Brain pericyte (primary cell): Measurements from ENCODE around the gene ALG13.
"Not testable (repeated sequence)": the region's sequence is repeated elsewhere in the genome, so short reads cannot be mapped to it uniquely, and the experiment has no call there.

ENCODE experiments used
- DNase-seq: peaks from one replicate; pipeline ENCODE4 v3.0.0-alpha.2; 2012; ENCODE audit warnings: low read depth, low spot score

The ALG13 gene

DNA sequence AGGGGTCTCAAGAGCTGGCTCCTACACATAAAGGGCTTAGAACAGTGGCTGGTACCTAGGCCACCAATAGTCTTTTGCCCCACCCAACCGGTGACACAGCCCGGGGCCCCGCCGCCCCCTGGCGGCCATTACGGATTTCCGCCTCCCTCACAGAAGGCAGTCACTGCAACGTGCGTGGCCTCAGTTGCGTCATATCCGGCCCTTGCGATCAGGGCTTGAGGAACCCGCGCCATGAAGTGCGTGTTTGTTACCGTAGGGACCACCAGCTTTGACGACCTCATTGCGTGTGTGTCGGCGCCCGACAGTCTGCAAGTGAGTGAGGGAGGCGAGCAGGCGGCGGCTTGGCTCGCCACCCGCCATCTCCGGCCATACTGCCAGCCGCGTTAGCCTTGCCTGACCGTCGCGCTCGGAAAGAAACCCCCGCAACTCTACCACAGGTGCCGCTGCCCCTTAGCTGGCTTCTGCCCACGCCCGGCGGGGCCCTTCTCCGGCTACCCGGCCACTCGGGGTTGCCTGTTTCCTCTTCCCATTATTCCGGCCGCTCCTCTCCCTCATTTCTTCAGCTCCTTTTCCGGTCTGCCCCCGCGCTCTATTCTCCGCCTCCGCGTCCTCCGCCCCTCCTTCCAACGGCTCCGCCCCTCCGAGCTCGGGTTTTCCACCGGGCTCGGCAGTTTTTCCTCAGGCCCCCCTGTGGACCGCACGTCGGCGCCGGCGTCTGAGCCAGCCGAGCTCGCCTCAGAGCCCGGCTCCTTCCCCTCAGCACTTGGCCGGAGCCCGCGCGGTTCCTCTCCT is at the start of gene ALG13:
TSS of gene ALG13 (plus strand) at position 183 of the 792 bp plus-strand sequence. CDS start at position 232, 49 bp downstream.
- peak; percentile 70 for DNase-seq

- DNase-seq: no peak
Measured at GRCh38 chrX:111634823-111635729, 45.9 kb upstream of the ALG13 start.

DNA sequence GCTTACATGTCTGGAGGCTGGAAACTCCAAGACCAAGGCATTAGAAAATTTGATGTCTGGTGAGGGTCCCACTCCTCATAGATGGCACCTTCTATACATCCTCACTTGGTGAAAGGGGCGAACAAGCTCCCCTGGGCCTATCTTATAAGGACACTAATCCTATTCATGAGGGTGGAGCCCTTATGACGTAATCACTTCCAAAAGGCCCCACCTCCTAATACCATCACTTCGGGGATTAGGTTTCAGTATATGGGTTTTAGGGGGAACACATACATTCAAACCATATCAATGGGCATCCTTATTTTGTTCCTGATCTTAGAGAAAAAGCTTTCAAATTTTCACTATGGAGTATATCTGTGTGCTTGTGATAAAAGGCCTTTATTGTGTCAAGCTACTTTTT is 39.0 kb upstream of the ALG13 start:
- DNase-seq: no peak

GRCh38 chrX:111645165-111645564 is 35.8 kb upstream of the ALG13 start:
- DNase-seq: not testable (repeated sequence)

DNA sequence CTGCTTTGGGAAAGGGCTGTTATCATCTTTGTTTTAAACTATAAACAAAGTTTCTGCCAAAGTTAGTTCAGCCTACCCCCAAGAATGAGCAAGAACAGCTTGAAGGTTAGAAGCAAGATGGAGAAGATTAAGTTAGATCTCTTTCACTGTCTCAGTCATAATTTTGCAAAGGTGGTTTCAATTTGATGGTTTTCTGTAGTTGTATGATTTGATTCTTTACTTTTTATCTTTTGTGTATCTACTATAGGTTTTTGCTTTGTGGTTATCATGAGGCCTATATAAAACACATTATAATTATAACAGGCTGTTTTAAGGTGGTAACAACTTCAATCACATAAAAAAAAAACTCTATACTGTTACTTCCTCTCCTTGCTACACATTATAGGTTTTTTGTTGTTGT is 35.4 kb upstream of the ALG13 start:
- DNase-seq: no peak

GRCh38 chrX:111646515-111646914 is 34.5 kb upstream of the ALG13 start:
- no peak for DNase-seq

- no peak for DNase-seq
Measured at GRCh38 chrX:111648802-111649201, 32.2 kb upstream of the ALG13 start.

DNA sequence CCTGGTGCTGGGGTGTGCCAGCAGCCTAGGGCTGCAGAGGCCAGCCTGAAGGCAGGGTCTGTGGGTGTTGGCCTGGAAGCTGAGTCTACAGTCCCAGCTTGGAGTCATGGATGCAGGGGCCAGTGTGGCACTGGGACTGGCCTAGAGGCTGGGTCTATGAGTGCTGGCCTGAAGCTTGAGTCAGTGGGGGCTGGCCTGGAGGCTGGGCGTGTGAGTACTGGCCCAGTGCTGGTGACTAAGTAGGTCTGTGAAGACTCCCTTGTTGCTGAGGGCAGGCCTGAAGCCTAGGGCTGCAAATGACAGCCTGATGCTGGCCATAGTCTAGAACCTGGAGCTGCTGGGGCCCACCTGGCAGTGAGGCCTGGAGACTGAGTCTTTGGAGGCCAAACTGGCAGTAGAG is 31.3 kb upstream of the ALG13 start:
- no peak for DNase-seq

DNA sequence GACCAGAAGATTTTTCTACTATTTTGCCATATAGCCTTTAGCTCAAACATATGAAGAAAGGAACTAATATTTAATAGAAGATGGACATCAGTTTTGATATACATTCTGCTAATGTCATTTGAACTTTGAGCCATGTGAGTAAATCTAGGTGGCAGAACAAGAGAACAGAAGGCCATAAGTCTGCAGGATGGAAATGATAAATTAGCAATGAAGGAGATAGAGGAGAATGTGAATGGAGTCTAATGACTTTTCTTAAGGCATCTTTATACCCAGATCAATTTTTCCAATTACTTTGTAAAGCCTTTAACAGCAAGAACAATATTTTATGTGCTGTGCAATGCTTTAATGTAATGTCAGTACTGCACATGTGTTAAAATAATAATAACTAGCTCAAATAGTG is 30.1 kb upstream of the ALG13 start:
- no peak for DNase-seq

- no peak for DNase-seq
Measured at GRCh38 chrX:111652719-111653118, 28.3 kb upstream of the ALG13 start.

DNA sequence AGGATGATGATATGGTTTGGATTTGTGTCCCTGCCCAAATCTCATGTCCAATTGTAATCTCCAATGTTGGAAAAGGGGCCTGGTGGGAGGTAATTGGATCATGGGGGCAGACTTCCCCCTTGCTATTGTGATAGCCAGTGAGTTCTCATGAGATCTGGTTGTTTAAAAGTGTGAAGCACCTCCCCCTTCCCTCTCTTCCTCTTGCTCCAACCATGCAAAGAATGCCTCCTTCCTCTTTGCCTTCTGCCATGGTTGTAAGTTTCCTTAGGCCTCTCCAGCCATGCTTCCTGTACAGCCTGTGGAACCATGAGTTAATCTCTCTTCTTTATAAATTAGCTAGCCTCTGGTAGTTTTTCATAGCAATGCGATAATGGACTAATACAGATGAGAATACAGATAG is 19.7 kb upstream of the ALG13 start:
- no peak for DNase-seq

GRCh38 chrX:111662292-111662691 is 18.7 kb upstream of the ALG13 start:
- no peak for DNase-seq

DNA sequence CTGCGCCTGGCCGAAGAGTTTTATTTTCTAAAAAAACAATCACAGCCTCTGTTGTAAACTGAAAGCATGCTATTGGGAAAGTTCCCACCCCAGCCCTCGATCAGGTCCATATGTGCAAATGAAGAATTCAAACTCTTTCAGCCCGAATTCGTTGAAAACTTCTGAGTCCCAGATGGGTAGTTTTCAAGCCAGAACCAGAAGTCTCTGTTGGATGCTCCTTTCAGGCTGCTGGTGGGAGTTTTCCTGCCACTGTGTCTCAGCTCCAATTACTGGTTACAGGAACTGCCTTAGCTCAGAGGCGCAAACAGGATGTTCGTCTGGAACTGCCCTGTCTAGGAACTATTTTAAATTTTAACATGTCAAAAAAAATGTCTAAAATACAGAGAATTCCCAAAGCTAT is 9.3 kb upstream of the ALG13 start:
- DNase-seq: no peak

- no peak for DNase-seq
Measured at GRCh38 chrX:111687305-111687704, 6.3 kb downstream of the ALG13 start.

DNA sequence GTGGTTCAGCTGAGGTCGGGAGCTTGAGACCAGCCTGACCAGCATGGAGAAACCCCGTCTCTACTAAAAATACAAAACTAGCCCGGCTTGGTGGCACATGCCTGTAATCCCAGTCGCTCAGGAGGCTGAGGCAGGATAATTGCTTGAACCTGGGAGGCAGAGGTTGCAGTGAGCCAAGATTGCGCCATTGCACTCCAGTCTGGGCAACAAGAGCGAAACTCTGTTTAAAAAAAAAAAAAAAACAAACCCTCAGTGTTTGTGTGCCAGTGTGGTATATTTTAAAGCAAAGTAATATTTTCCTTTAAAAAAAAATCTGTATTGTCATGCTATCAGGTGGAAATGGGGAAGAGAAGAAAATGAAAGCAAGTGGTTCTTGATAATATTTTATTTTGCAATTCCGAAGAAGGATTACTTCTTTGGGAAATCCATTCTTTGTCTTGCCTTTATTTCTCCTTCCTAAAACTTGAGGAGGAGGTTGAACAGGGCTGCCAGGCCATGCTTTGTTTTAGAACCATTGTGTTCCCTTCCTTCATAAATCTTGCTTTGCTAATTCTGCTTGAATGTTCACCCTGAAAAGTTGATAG is 14.4 kb downstream of the ALG13 start:
- no peak for DNase-seq

DNA sequence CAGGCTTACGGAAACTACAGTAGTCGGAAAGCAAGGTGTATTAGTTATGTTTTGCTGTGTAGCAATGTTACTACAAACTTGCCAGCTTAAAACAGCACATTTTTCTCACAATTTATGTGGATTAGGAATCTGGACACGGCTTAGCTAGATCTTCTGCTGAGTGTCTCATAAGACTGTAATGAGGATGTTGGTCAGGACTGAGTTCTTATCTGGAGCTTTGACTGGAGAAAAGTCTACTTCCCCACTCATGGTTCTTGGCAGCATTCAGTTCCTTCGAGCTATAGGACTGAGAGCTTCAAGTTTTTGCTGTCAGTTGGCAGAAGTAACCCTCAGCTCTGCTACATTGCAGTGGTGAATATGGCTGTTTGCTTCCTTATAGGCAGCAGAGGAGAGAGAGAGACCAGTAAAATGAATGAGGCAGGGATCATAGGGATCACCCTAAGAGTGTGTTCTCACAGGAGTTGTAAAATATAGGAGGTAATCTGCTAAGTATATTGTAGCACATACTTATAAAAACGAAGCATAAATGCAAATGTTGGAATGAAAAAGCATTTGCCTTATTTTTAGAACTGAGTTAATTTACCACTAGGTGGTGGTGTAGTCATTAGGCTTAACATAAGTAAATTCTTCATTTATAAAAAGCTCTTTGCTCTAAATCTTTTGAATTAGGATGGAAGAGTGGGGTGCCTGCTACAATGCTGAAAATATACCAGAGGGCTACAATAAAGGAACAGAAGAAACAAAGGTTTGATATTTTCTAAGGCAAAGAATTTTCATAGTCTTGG is 38.6 kb downstream of the ALG13 start:
- no peak for DNase-seq

DNA sequence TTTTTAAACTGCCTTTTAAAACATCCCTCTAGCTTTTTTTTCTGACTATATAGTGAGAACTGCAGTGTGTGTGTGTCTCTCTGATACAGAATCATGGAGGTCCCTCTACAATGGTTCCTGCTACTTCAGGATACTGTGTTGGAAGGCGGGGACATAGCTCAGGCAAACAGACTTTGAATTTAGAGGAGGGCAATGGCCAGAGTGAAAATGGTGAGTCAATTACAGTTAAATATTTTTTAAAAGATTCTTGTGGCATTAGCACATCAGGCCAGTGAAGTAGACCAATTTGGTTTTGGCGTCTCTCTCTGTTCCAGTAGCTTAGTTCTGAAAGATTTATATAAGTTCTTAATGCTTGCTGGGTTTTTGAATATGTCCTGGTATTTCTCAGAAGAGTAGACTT is 47.1 kb downstream of the ALG13 start:
- DNase-seq: no peak

GRCh38 chrX:111731351-111731750 is 50.4 kb downstream of the ALG13 start:
- DNase-seq: no peak

GRCh38 chrX:111736571-111736970 is 55.6 kb downstream of the ALG13 start:
- DNase-seq: no peak

GRCh38 chrX:111742018-111742417 is 61.0 kb downstream of the ALG13 start:
- DNase-seq: no peak

GRCh38 chrX:111743316-111743715 is 62.3 kb downstream of the ALG13 start:
- DNase-seq: no peak

DNA sequence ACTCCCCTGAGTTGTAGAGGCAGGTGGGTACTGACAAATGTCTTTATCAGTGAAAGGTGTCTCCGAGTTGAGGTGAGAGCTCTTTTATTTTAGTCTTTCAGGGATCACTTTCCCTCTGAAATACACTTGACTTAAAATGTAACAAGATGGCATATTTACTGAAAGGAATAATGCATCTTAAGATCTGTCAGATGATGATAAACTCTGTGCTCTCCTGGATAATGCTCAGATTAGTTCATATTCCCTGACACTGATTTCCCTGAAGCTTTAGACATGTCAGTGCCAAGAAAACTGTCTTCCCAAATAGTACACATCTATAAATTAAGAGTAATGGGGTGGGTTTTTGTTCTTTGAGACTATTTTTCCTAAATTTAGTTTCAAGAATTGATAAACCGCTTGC is 75.5 kb downstream of the ALG13 start:
- no peak for DNase-seq
